HG03354 (cell line): Measurements from ENCODE around the gene CETN3.
"Not testable (repeated sequence)": the region's sequence is repeated elsewhere in the genome, so short reads cannot be mapped to it uniquely, and the experiment has no call there.

Source experiments
- ATAC-seq: cut with Tn5 transposase; IDR thresholded peaks from one replicate; pipeline ENCODE4 v1.9.1; 2021; ENCODE audit warnings: mild to moderate bottlenecking; ENCODE audit not compliant: unreplicated experiment, poor library complexity, severe bottlenecking

CETN3 gene

DNA sequence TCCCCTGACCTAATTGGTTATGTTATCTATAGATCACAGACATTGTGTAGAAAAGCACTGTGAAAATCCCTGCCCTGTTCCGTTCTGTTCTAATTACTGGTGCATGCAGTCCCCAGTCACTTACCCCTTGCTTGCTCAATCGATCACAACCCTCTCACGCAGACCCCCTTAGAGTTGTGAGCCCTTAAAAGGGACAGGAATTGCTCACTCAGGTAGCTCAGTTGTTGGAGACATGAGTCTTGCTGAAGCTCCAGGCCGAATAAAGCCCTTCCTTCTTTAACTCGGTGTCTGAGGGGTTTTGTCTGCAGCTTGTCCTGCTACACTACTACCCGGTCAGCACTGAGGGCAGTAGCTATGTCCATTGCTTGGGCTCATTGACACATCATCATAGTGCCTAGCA is 65.8 kb downstream of the CETN3 start:
- ATAC-seq = not testable (repeated sequence)

DNA sequence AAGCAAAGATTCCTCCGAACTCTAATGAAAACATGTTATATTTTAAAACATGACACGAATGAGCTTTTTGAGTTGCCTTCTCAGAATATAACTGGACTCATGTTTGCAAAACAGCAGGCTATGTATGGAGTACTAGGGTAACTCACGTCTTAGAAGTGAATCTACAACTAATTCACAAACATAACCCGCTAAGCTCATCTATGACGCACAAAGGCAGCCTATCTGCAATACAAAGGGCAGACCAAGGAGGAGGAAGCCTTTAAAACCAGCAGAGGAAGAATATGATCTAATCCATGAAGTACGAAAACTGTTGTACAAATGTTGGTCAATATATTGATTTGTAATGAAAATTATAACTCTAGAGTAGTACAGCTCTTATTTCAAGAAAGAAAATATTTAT is 67.0 kb downstream of the CETN3 start:
- ATAC-seq = no peak
